CD4-positive, alpha-beta memory T cell (primary cell): ENCODE results near the gene OR10A3. TPM values are rescaled to one million over a fixed set of nuclear protein-coding genes. Genes with fewer than 3 reads are reported as not detected.
"Not testable (repeated sequence)": the region's sequence is repeated elsewhere in the genome, so short reads cannot be mapped to it uniquely, and the experiment has no call there.

ENCODE experiments used
- CTCF ChIA-PET: fragments of 350-600 bp; sonication (Branson Sonifier 250); formaldehyde crosslinking; loops from one replicate; lab custom pipeline; 2021; ENCODE audit warnings: inconsistent platforms; ENCODE audit not compliant: partially characterized antibody; lab: Charles Lee
- POLR2A ChIA-PET: fragments of 350-600 bp; sonication (Branson Sonifier 250); formaldehyde crosslinking; loops from one replicate; lab custom pipeline; 2021; ENCODE audit not compliant: partially characterized antibody; lab: Charles Lee
- DNase-seq, 5 donors: peaks; one replicate each; pipeline versions ENCODE4 v3.0.0 to v3.0.0-alpha.2; 2020 to 2022; ENCODE audit warnings: mixed read lengths in 1 of 5
- H3K27ac ChIP-seq: one replicate; pipeline ENCODE4 v1.7.0; 2013; ENCODE audit warnings: low read depth, low read length
- H3K27me3 ChIP-seq: 2 replicates; pipeline ENCODE4 v1.7.0; 2013; ENCODE audit warnings: mild to moderate bottlenecking, low read length, moderate library complexity; ENCODE audit not compliant: insufficient read depth
- H3K36me3 ChIP-seq: 2 replicates; pipeline ENCODE4 v1.7.0; 2013; ENCODE audit warnings: mild to moderate bottlenecking, low read length, moderate library complexity; ENCODE audit not compliant: insufficient read depth
- H3K4me1 ChIP-seq: 2 replicates; pipeline ENCODE4 v1.7.0; 2013; ENCODE audit warnings: mild to moderate bottlenecking, low read length, moderate library complexity; ENCODE audit not compliant: insufficient read depth
- H3K4me3 ChIP-seq, 2 donors: one replicate each; pipeline ENCODE4 v1.7.0; 2013; ENCODE audit warnings: low read length in 2 of 2, mild to moderate bottlenecking in 1 of 2
- H3K9me3 ChIP-seq, 2 donors: one replicate each; pipeline ENCODE4 v1.7.0; 2013; ENCODE audit warnings: low read length in 2 of 2, control low read depth in 1 of 2; ENCODE audit not compliant: control insufficient read depth in 1 of 2
- H3K27ac Mint-ChIP-seq, 7 donors: one replicate each; pipeline ENCODE4 v1.8.0; 2020 to 2021; ENCODE audit warnings: mixed read lengths in 7 of 7, mild to moderate bottlenecking in 6 of 7, inconsistent platforms in 3 of 7, moderate library complexity in 3 of 7
- H3K27me3 Mint-ChIP-seq, 2 donors: one replicate each; pipeline ENCODE4 v1.8.0; 2020 to 2021; ENCODE audit warnings: mixed read lengths in 2 of 2
- H3K36me3 Mint-ChIP-seq, 2 donors: one replicate each; pipeline ENCODE4 v1.8.0; 2020 to 2021; ENCODE audit warnings: mixed read lengths in 2 of 2, inconsistent platforms in 1 of 2, mild to moderate bottlenecking in 1 of 2
- H3K4me1 Mint-ChIP-seq, 4 donors: one replicate each; pipeline ENCODE4 v1.8.0; 2020 to 2021; ENCODE audit warnings: mixed read lengths in 4 of 4, mild to moderate bottlenecking in 1 of 4
- H3K4me3 Mint-ChIP-seq, 8 donors: one replicate each; pipeline ENCODE4 v1.8.0; 2020 to 2021; ENCODE audit warnings: mixed read lengths in 8 of 8, mild to moderate bottlenecking in 7 of 8, moderate library complexity in 6 of 8, inconsistent platforms in 3 of 8
- H3K9me3 Mint-ChIP-seq, 8 donors: one replicate each; pipeline ENCODE4 v1.8.0; 2020 to 2021; ENCODE audit warnings: mixed read lengths in 8 of 8, mild to moderate bottlenecking in 5 of 8, inconsistent platforms in 3 of 8, moderate library complexity in 1 of 8
- intact Hi-C: fragments of 100-400 bp; cut with micrococcal nuclease; formaldehyde crosslinking; loops from one replicate; pipeline ENCODE4 v1.15.1; 2023
- polyA plus RNA-seq, 2 donors: library from polyadenylated mRNA; unstranded; fragments of 300-500 nt; fragmentation: Illumina TruSeq; gene quantifications; one replicate each; pipeline ENCODE4 v1.2.3, GENCODE V29; 2021
- total RNA-seq, 2 experiments: library from RNA; stranded (reverse); gene quantifications; one replicate each; pipeline ENCODE4 v1.2.3, GENCODE V29; 2021

Gene OR10A3, protein sequence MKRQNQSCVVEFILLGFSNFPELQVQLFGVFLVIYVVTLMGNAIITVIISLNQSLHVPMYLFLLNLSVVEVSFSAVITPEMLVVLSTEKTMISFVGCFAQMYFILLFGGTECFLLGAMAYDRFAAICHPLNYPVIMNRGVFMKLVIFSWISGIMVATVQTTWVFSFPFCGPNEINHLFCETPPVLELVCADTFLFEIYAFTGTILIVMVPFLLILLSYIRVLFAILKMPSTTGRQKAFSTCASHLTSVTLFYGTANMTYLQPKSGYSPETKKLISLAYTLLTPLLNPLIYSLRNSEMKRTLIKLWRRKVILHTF
- not detected for total RNA-seq
- not detected for polyA plus RNA-seq

DNA sequence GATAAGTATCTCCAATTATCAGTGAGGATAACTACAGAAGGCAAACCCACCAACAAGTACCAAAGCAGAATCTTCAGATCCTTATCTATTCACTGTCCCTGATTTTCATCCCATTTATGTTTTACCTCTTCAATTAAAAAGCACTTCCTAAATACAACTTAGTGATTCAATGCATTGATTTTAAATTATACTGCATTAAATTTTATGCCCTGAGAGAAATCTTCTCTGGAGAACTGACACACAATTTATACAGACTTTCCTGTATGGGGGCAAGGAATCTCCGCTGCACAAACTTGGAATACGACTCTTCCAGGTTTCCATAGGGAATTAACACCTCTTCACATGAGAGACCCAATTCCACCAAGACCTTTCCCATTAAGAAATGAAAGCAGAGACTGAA lies at the start of gene OR10A3:
Gene OR10A3, minus strand, starts transcription at position 101 of the 400 bp plus-strand sequence. CDS start 2,188 bp downstream, outside the sequence.
- Histone ChIP-seq H3K36me3 (no peaks in the 10 kb centered on the region), H3K27ac (no peak within 1 kb of the TSS), H3K27me3 (no peaks in the 10 kb centered on the region), H3K4me3 (no peak within 1 kb of the TSS), H3K9me3 (no peaks in the 10 kb centered on the region), H3K4me1 (no peaks in the 10 kb centered on the region)
- peaks cover 5 to 8% of the 10 kb centered on the region in 2 donors for H3K27me3 Mint-ChIP-seq
- CTCF ChIA-PET = no interaction called here
- H3K9me3 Mint-ChIP-seq = peaks cover 2 to 30% (median 23%) of the 10 kb centered on the region in 8 donors
- no peak within 1 kb of the TSS for H3K4me3 Mint-ChIP-seq
- no peak within 1 kb of the TSS for H3K27ac Mint-ChIP-seq
- intact Hi-C loops = no loop called here
- POLR2A ChIA-PET = no interaction called here
- H3K4me1 Mint-ChIP-seq = no peaks in the 10 kb centered on the region
- H3K36me3 Mint-ChIP-seq = no peaks in the 10 kb centered on the region
- no peak for DNase-seq

DNA sequence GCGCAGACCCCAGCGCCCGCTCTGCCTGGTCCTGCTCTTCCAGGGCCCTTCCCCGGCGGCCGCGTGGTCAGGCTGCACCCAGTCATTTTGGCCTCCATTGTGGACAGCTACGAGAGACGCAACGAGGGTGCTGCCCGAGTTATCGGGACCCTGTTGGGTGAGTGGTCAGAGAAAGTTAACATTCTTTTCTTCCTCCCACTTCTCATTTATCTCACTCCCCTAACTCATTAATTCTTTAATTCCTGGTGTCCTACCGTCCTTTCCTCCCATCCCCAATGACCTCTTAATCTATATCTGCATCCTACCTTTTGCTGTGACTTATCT lies 46.0 kb upstream of the OR10A3 start:
- peak overlapping the region; percentile 89 to 97 (median 95) for H3K4me3 Mint-ChIP-seq
- CTCF ChIA-PET = interaction anchor here (0.7 to 3.0 kb wide), 19 partner anchors 9 to 701 kb away, joined by 3 to 102 read pairs (median 7); partner anchors contain the start of gene PPFIBP2
- H3K36me3 Mint-ChIP-seq = peaks cover 10 to 38% of the 10 kb centered on the region in 2 donors
- H3K27me3 ChIP-seq, H3K9me3 Mint-ChIP-seq, H3K9me3 ChIP-seq, H3K27me3 Mint-ChIP-seq: not testable (repeated sequence)
- Histone ChIP-seq H3K4me3 (peak overlapping the region; percentile 51 to 77), H3K36me3 (peaks cover 18% of the 10 kb centered on the region), H3K4me1 (peaks cover 36% of the 10 kb centered on the region), H3K27ac (peak overlapping the region; percentile 77)
- intact Hi-C loops = loop anchor here (1.0 to 10.0 kb wide), 5 partner anchors 31 to 1753 kb away; partner anchors contain the start of genes AKIP1, CNGA4 and FHIP1B
- POLR2A ChIA-PET = interaction anchor here (0.6 to 2.0 kb wide), 15 partner anchors 8 to 1625 kb away, joined by 3 to 14 read pairs (median 4); partner anchors contain the start of genes ARFIP2, RPL27A, TIMM10B and TRIM66
- H3K4me1 Mint-ChIP-seq = peaks cover 29 to 59% (median 46%) of the 10 kb centered on the region in 4 donors
- peak overlapping the region; percentile 89 to 99 (median 98) for H3K27ac Mint-ChIP-seq
- peak in 1 of 5 donors; percentile 8 for DNase-seq

DNA sequence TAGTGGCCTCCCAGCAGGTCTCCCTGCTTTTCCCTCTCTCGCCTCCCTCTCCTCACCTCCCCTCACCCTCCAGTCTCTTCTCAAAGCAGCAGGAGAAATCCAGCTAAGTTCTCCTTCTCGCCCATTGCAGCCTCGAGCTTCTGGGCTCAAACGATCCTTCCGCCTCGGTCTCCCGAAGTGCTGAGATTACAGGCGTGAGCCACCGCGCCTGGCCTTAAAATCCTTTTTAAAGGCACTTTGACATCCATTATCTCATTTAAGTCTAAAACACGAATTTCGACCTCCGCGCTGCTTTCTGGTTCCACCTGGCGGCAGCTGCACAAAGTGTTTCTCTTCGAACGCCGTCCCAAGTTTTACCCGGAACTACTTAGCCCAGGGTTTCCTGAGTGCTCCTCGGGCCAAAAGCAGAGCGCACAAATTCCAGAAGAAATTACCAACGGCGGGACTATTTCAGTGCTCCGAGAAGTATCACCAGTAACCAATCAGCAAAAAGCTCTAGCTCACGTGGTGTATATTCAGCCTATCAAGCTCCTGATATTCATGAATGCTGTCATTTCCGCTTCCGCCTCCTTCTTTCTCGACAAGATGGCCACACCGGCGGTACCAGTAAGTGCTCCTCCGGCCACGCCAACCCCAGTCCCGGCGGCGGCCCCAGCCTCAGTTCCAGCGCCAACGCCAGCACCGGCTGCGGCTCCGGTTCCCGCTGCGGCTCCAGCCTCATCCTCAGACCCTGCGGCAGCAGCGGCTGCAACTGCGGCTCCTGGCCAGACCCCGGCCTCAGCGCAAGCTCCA lies 45.5 kb upstream of the OR10A3 start, which contains the start of gene EIF3F:
Gene EIF3F, plus strand, starts transcription at position 570 of the 792 bp plus-strand sequence. Its CDS starts 16 bp downstream, at position 586.
- Mint-ChIP-seq H3K27ac (peak within 1 kb of the TSS; percentile 89 to 99 (median 98)), H3K9me3 (no peaks in the 10 kb centered on the region), H3K27me3 (no peaks in the 10 kb centered on the region), H3K36me3 (peaks cover 6 to 32% of the 10 kb centered on the region in 2 donors), H3K4me3 (peak within 1 kb of the TSS; percentile 89 to 97 (median 95)), H3K4me1 (peaks cover 29 to 59% (median 46%) of the 10 kb centered on the region in 4 donors)
- H3K4me1 ChIP-seq = peaks cover 36% of the 10 kb centered on the region
- CTCF ChIA-PET = interaction anchor here (0.7 to 3.0 kb wide), 24 partner anchors 9 to 889 kb away, joined by 3 to 102 read pairs (median 6); partner anchors contain the start of gene PPFIBP2
- intact Hi-C loops = loop anchor here (1.0 to 10.0 kb wide), 5 partner anchors 31 to 1752 kb away; partner anchors contain the start of genes AKIP1, CNGA4 and FHIP1B
- peaks cover 13% of the 10 kb centered on the region for H3K36me3 ChIP-seq
- H3K27me3 ChIP-seq = no peaks in the 10 kb centered on the region
- POLR2A ChIA-PET = interaction anchor here (0.6 to 2.0 kb wide), 16 partner anchors 9 to 1626 kb away, joined by 3 to 14 read pairs (median 4); partner anchors contain the start of genes ARFIP2, RPL27A, TIMM10B and TRIM66
- peak; percentile 93 to 98 (median 96) for DNase-seq
- H3K4me3 ChIP-seq = peak within 1 kb of the TSS; percentile 63 to 77
- H3K9me3 ChIP-seq = no peaks in the 10 kb centered on the region
- H3K27ac ChIP-seq = peak within 1 kb of the TSS; percentile 77

DNA sequence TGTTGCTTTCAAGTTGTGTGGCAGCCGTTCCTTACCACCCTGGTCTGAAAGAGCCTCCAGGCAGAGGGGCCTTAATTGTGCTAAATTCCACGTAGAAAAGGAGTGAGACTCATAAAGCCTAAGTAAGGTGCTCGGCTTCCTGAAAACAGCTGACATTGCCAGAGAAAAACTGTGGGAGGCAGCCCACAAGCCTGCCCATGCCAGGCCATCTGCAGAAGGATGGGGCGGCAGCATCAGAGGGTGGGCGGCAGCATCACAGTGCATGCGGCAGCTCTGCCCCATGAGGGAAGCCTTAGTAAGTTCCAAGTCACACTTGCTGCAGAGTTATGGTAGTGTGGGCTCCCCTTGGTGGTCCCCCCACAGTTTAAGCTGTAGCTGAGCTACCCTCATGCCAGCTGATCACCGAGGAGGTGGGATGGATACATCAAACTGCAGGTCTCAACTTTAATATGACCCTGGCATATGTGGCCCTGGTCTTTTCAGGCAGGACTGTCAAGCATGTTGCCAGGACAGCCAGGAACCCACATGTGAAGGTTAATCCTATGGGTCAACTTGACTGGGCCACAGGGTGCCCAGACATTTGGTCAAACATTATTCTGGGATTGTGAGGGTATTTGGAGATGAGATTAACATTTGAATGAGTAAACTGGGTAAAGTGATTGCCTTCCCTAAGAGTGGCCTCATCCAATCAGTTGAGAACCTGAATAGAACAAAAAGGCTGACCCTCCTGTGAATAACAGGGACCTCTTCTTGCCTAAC lies 42.5 kb upstream of the OR10A3 start:
- intact Hi-C loops = loop anchor here (10.0 kb wide), 1 partner anchor 1749 kb away; the partner anchor contains the start of genes CNGA4 and FHIP1B
- Mint-ChIP-seq H3K27ac (peak overlapping the region in 2 of 7 donors; percentile 32 to 47), H3K27me3 (no peaks in the 10 kb centered on the region), H3K9me3 (no peaks in the 10 kb centered on the region), H3K4me3 (no peak overlapping the region), H3K4me1 (peaks cover 18 to 37% (median 26%) of the 10 kb centered on the region in 4 donors), H3K36me3 (peaks cover 3 to 8% of the 10 kb centered on the region in 2 donors)
- Histone ChIP-seq H3K27ac (no peak overlapping the region), H3K4me1 (peaks cover 24% of the 10 kb centered on the region), H3K36me3 (peaks cover 2% of the 10 kb centered on the region), H3K27me3 (no peaks in the 10 kb centered on the region), H3K9me3 (no peaks in the 10 kb centered on the region), H3K4me3 (no peak overlapping the region)
- POLR2A ChIA-PET = no interaction called here
- CTCF ChIA-PET = no interaction called here
- no peak for DNase-seq

DNA sequence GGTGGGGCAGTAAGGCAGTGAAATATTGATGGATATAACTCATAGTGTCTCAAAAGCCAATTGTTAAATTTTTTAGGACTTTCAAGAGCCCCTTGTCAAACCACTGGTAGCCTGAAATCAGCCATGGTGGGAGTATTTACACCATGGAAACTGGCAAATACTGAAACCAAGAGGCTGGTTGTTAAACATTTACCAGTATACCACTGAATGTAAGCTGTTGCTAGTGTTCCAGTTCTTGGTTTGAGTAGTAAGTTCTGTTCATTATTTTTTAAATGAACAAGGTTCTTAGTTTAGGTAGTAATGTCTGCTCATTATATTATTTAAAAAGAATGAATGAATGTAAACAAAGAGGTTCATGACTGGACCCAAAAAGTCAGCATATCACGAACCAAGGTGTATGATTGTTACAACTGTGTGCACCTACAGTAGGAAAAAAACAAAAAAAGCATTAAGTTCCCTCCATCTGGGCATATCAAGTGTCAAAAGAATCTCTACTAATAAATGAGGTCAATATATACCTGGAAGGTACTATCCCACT lies 41.1 kb upstream of the OR10A3 start:
- H3K4me1 Mint-ChIP-seq = peaks cover 11 to 24% (median 16%) of the 10 kb centered on the region in 4 donors
- no peaks in the 10 kb centered on the region for H3K27me3 Mint-ChIP-seq
- Histone ChIP-seq H3K36me3 (no peaks in the 10 kb centered on the region), H3K9me3 (no peaks in the 10 kb centered on the region), H3K4me3 (no peak overlapping the region), H3K27me3 (no peaks in the 10 kb centered on the region), H3K27ac (no peak overlapping the region), H3K4me1 (peaks cover 11% of the 10 kb centered on the region)
- CTCF ChIA-PET = no interaction called here
- no peak for DNase-seq
- intact Hi-C loops = loop anchor here (10.0 kb wide), 1 partner anchor 1748 kb away; the partner anchor contains the start of genes CNGA4 and FHIP1B
- POLR2A ChIA-PET = no interaction called here
- H3K36me3 Mint-ChIP-seq = peaks cover 0 to 2% of the 10 kb centered on the region in 2 donors
- no peak overlapping the region for H3K4me3 Mint-ChIP-seq
- no peak overlapping the region for H3K27ac Mint-ChIP-seq
- no peaks in the 10 kb centered on the region for H3K9me3 Mint-ChIP-seq

DNA sequence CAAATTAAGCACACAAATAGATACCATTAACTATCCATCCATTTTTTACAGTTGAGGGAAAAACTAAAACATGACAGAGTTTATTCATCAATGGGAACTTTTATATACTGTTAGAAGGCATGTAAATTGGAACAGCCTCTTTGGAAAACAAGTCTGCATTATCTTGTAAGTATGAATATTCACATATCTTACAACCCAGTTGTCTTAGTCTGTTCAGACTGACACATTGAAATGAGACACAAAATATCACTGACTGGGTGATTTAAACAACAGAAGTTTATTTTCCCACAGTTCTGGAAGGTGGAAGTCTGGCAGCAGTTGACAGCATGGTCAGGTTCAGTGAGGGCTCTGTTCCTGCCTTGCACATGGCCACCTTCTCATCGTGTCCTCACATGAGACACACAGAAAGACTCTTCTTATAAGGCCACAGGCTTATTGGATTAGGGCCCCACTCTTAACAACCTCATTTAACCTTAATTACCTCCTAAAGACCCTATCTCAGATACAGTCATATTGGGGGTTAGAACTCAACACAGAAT lies 40.2 kb upstream of the OR10A3 start:
- H3K36me3 Mint-ChIP-seq = no peaks in the 10 kb centered on the region
- ChIA-PET POLR2A (no interaction called here), CTCF (no interaction called here)
- H3K4me1 Mint-ChIP-seq = peaks cover 8 to 16% (median 12%) of the 10 kb centered on the region in 4 donors
- H3K4me3 ChIP-seq = no peak overlapping the region
- no peak overlapping the region for H3K27ac ChIP-seq
- no peak overlapping the region for H3K27ac Mint-ChIP-seq
- intact Hi-C loops = loop anchor here (10.0 kb wide), 1 partner anchor 1747 kb away; the partner anchor contains the start of genes CNGA4 and FHIP1B
- H3K4me1 ChIP-seq = peaks cover 8% of the 10 kb centered on the region
- DNase-seq = no peak
- H3K36me3 ChIP-seq = no peaks in the 10 kb centered on the region
- H3K4me3 Mint-ChIP-seq = no peak overlapping the region
- H3K9me3 ChIP-seq = no peaks in the 10 kb centered on the region
- H3K27me3 Mint-ChIP-seq = no peaks in the 10 kb centered on the region
- H3K9me3 Mint-ChIP-seq = no peaks in the 10 kb centered on the region
- H3K27me3 ChIP-seq = no peaks in the 10 kb centered on the region
